Activated CD8-positive, alpha-beta T cell treated with anti-CD3 and anti-CD28 coated beads for 36 hours (primary cell): ENCODE data around the gene CYTH1. TPM values are rescaled to one million over a fixed set of nuclear protein-coding genes. Genes with fewer than 3 reads are reported as not detected.
A peak's percentile ranks its signal among the peaks of the same experiment; 100 is the strongest.

Experiments used
- ATAC-seq: fragments of 200-7000 bp; cut with Tn5 transposase; one replicate; pipeline ENCODE4 v1.10.0; 2021; ENCODE audit warnings: mild to moderate bottlenecking, moderate library complexity
- CTCF ChIA-PET: fragments of 350-600 bp; sonication (Branson Sonifier 250); formaldehyde crosslinking; loops from one replicate; lab custom pipeline; 2021; ENCODE audit warnings: antibody characterized with exemption; lab: Charles Lee
- POLR2A ChIA-PET: fragments of 350-600 bp; sonication (Branson Sonifier 250); formaldehyde crosslinking; loops from one replicate; lab custom pipeline; 2021; ENCODE audit warnings: antibody characterized with exemption; lab: Charles Lee
- DNase-seq: peaks from one replicate; pipeline ENCODE4 v3.0.0-alpha.2; 2020
- H3K27ac Mint-ChIP-seq: one replicate; pipeline ENCODE4 v1.8.0; 2021; ENCODE audit warnings: mild to moderate bottlenecking, mixed read lengths
- H3K27me3 Mint-ChIP-seq: one replicate; pipeline ENCODE4 v1.8.0; 2021; ENCODE audit warnings: mixed read lengths
- H3K36me3 Mint-ChIP-seq: one replicate; pipeline ENCODE4 v1.8.0; 2021; ENCODE audit warnings: low read depth, mixed read lengths
- H3K4me1 Mint-ChIP-seq: one replicate; pipeline ENCODE4 v1.8.0; 2021; ENCODE audit warnings: low read depth, mixed read lengths
- H3K4me3 Mint-ChIP-seq: one replicate; pipeline ENCODE4 v1.8.0; 2021; ENCODE audit warnings: mild to moderate bottlenecking, moderate library complexity, mixed read lengths
- H3K9me3 Mint-ChIP-seq: one replicate; pipeline ENCODE4 v1.8.0; 2021; ENCODE audit warnings: mixed read lengths
- CTCF ChIP-seq: fragments of 200-600 bp; IDR thresholded peaks from one replicate; pipeline ENCODE4 v1.8.0; 2022; ENCODE audit warnings: antibody characterized with exemption, mild to moderate bottlenecking
- intact Hi-C: fragments of 100-400 bp; cut with micrococcal nuclease; formaldehyde crosslinking; loops from one replicate; pipeline ENCODE4 v1.10.0; 2022
- total RNA-seq, 2 experiments: library from RNA; stranded (reverse); gene quantifications; one replicate each; pipeline ENCODE4 v1.2.3, GENCODE V29; 2021

CYTH1 gene
- total RNA-seq, 2 experiments from 2014 or later: 95.1 to 96.0 TPM

- no peaks in the 10 kb centered on the region for H3K36me3 Mint-ChIP-seq
- H3K4me3 Mint-ChIP-seq: peak overlapping the region; percentile 6
- intact Hi-C loops: no loop called here
- no peak for DNase-seq
- no peaks in the 10 kb centered on the region for H3K9me3 Mint-ChIP-seq
- ChIA-PET CTCF (interaction anchor here (0.7 to 1.2 kb wide), 4 partner anchors 11 to 27 kb away, joined by 3 read pairs; no protein-coding TSS in a partner anchor), POLR2A (interaction anchor here (1.1 to 4.8 kb wide), 5 partner anchors 14 to 51 kb away, joined by 3 to 27 read pairs (median 4); no protein-coding TSS in a partner anchor)
- H3K4me1 Mint-ChIP-seq: peaks cover 95% of the 10 kb centered on the region
- peak; percentile 73 for ATAC-seq
- peak overlapping the region; percentile 89 for H3K27ac Mint-ChIP-seq
- no peaks in the 10 kb centered on the region for H3K27me3 Mint-ChIP-seq
- TF ChIP-seq CTCF: no peak
Measured at GRCh38 chr17:78719630-78720298, 62.3 kb downstream of the CYTH1 start.

- peaks cover 5% of the 10 kb centered on the region for H3K36me3 Mint-ChIP-seq
- no peak for DNase-seq
- H3K27me3 Mint-ChIP-seq: no peaks in the 10 kb centered on the region
- H3K4me3 Mint-ChIP-seq: no peak overlapping the region
- H3K27ac Mint-ChIP-seq: peak overlapping the region; percentile 89
- CTCF ChIA-PET: interaction anchor here (1.0 to 1.8 kb wide), 3 partner anchors 10 to 15 kb away, joined by 3 to 4 read pairs (median 3); no protein-coding TSS in a partner anchor
- no peaks in the 10 kb centered on the region for H3K9me3 Mint-ChIP-seq
- peaks cover 90% of the 10 kb centered on the region for H3K4me1 Mint-ChIP-seq
- no peak for TF ChIP-seq CTCF
- ATAC-seq: no peak
- POLR2A ChIA-PET: interaction anchor here (0.7 to 4.8 kb wide), 8 partner anchors 9 to 88 kb away, joined by 3 to 27 read pairs (median 4); no protein-coding TSS in a partner anchor
- intact Hi-C loops: no loop called here
Measured at GRCh38 chr17:78718575-78719208, 63.4 kb downstream of the CYTH1 start.

GRCh38 chr17:78717431-78717980 lies 64.6 kb downstream of the CYTH1 start:
- DNase-seq (no peak), ATAC-seq (no peak)
- H3K27me3 Mint-ChIP-seq: no peaks in the 10 kb centered on the region
- H3K9me3 Mint-ChIP-seq: no peaks in the 10 kb centered on the region
- ChIA-PET CTCF (interaction anchor here (0.7 to 3.1 kb wide), 6 partner anchors 9 to 28 kb away, joined by 3 to 16 read pairs (median 4); no protein-coding TSS in a partner anchor), POLR2A (interaction anchor here (0.6 to 4.8 kb wide), 8 partner anchors 8 to 37 kb away, joined by 3 to 27 read pairs (median 4); no protein-coding TSS in a partner anchor)
- no peak for TF ChIP-seq CTCF
- peaks cover 90% of the 10 kb centered on the region for H3K4me1 Mint-ChIP-seq
- H3K27ac Mint-ChIP-seq: peak overlapping the region; percentile 89
- H3K4me3 Mint-ChIP-seq: peak overlapping the region; percentile 61
- H3K36me3 Mint-ChIP-seq: peaks cover 5% of the 10 kb centered on the region
- intact Hi-C loops: no loop called here

GRCh38 chr17:78716814-78717393 lies 65.2 kb downstream of the CYTH1 start:
- no peak for TF ChIP-seq CTCF
- Mint-ChIP-seq H3K27ac (peak overlapping the region; percentile 89), H3K4me3 (peak overlapping the region; percentile 61), H3K4me1 (peaks cover 87% of the 10 kb centered on the region), H3K36me3 (peaks cover 5% of the 10 kb centered on the region), H3K27me3 (no peaks in the 10 kb centered on the region), H3K9me3 (no peaks in the 10 kb centered on the region)
- ATAC-seq (no peak), DNase-seq (peak; percentile 61)
- CTCF ChIA-PET: interaction anchor here (0.8 to 3.1 kb wide), 11 partner anchors 8 to 83 kb away, joined by 3 to 16 read pairs (median 4); no protein-coding TSS in a partner anchor
- POLR2A ChIA-PET: interaction anchor here (0.6 to 4.8 kb wide), 8 partner anchors 7 to 38 kb away, joined by 3 to 27 read pairs (median 4); no protein-coding TSS in a partner anchor
- intact Hi-C loops: no loop called here
